OCI-LY3 (cell line): Measurements from ENCODE around the gene SMIM36.

Experiments
- EZH2phosphoT487 ChIP-seq: fragments of 200-600 bp; shearing (Covaris generic); IDR thresholded peaks from 2 replicates; pipeline ENCODE4 v1.6.1; 2018; ENCODE audit warnings: antibody characterized with exemption, mixed run types, low read depth
- TF ChIP-seq, protein P1 (sequence below): fragments of 200-600, 300-600 bp; sonication (generic); IDR thresholded peaks from 2 replicates; pipeline ENCODE4 v1.5.1; 2014; ENCODE audit warnings: antibody characterized with exemption, low read length, low read depth

DNA sequence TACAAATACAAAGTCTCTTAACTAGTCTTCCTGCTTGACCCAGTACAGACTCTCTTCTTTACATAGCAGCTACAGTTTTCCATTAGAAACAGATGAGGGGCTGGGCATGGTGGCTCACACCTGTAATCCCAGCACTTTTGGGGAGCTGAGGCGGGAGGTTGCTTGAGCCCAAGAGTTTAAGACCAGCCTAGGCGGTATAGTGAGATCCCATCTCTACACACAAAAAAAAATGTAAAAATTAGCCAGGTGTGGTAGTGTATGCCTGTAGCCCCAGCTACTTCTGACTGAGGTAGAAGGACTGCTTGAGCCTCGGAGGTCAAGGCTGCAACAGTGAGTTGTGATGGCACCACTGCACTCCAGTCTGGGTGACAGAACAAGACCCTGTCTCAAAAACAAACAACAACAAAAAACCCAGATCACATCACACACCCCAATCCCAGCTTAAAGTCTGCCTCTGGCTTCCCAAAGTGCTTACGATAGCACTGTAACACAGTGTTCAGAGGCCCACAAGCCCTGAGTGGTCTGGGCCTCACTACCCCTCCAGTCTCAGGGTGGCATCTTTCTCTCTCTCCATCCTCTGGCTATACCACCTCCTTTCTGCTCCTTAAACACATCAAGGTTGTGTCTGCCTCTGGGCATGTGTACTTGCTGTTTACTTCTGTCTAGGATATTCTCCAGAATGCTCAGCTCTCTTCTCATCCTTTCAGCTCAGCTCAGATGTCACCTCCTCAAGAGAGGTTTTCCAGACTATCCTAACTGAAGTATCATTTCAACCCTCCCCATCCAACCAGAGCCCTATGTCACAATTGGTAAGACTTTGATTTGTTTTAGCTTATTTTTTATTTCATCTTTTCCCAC lies 93.6 kb downstream of the SMIM36 start:
- TF ChIP-seq, protein P1, sequence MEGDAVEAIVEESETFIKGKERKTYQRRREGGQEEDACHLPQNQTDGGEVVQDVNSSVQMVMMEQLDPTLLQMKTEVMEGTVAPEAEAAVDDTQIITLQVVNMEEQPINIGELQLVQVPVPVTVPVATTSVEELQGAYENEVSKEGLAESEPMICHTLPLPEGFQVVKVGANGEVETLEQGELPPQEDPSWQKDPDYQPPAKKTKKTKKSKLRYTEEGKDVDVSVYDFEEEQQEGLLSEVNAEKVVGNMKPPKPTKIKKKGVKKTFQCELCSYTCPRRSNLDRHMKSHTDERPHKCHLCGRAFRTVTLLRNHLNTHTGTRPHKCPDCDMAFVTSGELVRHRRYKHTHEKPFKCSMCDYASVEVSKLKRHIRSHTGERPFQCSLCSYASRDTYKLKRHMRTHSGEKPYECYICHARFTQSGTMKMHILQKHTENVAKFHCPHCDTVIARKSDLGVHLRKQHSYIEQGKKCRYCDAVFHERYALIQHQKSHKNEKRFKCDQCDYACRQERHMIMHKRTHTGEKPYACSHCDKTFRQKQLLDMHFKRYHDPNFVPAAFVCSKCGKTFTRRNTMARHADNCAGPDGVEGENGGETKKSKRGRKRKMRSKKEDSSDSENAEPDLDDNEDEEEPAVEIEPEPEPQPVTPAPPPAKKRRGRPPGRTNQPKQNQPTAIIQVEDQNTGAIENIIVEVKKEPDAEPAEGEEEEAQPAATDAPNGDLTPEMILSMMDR: no peak
- no peak for TF ChIP-seq EZH2phosphoT487
